ENCODE data around the gene UFD1.

UFD1 gene

DNA sequence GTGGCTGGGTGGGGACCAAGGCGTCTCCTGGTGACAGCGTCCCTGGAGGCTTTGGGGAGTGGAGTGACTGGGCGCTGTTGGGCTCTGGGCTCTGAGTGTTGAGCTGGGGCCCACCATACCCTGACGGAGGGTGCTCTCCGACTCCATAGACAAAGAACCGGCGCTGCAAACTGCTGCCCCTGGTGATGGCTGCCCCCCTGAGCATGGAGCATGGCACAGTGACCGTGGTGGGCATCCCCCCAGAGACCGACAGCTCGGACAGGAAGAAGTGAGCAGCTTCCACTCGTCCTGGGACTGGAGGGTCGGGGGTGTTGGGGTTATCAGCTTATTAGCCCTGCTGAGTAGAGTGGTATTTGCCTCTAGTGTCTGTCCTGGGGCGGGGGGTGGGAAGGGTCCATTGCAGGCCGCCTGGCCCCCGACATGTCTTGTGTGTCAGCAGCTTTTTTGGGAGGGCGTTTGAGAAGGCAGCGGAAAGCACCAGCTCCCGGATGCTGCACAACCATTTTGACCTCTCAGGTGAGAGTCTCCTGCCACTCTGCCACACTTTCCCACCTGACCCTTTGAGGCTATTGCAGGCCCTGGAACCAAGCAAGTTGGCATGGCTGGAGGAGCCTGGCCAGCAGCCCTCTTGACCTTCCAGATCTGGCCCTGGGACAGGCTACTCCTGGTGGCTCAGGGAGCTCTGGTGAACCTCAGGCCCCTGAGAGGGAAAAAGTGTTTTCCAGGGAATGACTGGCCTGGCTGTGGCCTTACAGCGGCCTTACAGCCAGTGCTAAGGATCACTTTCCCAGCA, 37.6 kb upstream of the UFD1 start:
- TF ChIP-seq EP300 (IDR thresholded peaks at IDR 0.05; ENCODE audit: borderline replicate concordance) = no peak
- no peak for TF ChIP-seq TEAD4 (IDR thresholded peaks at IDR 0.05)

- TF ChIP-seq TCF12 (IDR thresholded peaks at IDR 0.05; ENCODE audit: low read depth) = no peak
- no peak for TF ChIP-seq ZBTB7A (IDR thresholded peaks at IDR 0.05; ENCODE audit: low read depth)
- no peak for TF ChIP-seq RAD21 (IDR thresholded peaks at IDR 0.05; ENCODE audit: low read depth)
- no peak for TF ChIP-seq TAF1 (IDR thresholded peaks at IDR 0.05; ENCODE audit: low read depth)
- no peak for TF ChIP-seq EGR1 (IDR thresholded peaks at IDR 0.05)
- TF ChIP-seq EP300 (IDR thresholded peaks at IDR 0.05; ENCODE audit: borderline replicate concordance) = no peak
- no peak for TF ChIP-seq YY1 (IDR thresholded peaks at IDR 0.05; ENCODE audit: low read depth)
- TF ChIP-seq FOXM1 (IDR thresholded peaks at IDR 0.05; ENCODE audit: borderline replicate concordance, low read depth) = no peak
- no peak for TF ChIP-seq REST (IDR thresholded peaks at IDR 0.05; ENCODE audit: low read depth)
- no peak for TF ChIP-seq NFIC (IDR thresholded peaks at IDR 0.05)
- TF ChIP-seq MAX (IDR thresholded peaks at IDR 0.05) = no peak
- TF ChIP-seq, protein P1, sequence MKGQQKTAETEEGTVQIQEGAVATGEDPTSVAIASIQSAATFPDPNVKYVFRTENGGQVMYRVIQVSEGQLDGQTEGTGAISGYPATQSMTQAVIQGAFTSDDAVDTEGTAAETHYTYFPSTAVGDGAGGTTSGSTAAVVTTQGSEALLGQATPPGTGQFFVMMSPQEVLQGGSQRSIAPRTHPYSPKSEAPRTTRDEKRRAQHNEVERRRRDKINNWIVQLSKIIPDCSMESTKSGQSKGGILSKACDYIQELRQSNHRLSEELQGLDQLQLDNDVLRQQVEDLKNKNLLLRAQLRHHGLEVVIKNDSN (IDR thresholded peaks at IDR 0.05) = no peak
- TF ChIP-seq CREB1 (IDR thresholded peaks at IDR 0.05; ENCODE audit: low read depth) = no peak
- TF ChIP-seq CEBPB (IDR thresholded peaks at IDR 0.05) = no peak
- no peak for TF ChIP-seq TEAD4 (IDR thresholded peaks at IDR 0.05)
These were observed 36.8 kb upstream of the UFD1 start for GRCh38 chr22:19515654-19516377.

DNA sequence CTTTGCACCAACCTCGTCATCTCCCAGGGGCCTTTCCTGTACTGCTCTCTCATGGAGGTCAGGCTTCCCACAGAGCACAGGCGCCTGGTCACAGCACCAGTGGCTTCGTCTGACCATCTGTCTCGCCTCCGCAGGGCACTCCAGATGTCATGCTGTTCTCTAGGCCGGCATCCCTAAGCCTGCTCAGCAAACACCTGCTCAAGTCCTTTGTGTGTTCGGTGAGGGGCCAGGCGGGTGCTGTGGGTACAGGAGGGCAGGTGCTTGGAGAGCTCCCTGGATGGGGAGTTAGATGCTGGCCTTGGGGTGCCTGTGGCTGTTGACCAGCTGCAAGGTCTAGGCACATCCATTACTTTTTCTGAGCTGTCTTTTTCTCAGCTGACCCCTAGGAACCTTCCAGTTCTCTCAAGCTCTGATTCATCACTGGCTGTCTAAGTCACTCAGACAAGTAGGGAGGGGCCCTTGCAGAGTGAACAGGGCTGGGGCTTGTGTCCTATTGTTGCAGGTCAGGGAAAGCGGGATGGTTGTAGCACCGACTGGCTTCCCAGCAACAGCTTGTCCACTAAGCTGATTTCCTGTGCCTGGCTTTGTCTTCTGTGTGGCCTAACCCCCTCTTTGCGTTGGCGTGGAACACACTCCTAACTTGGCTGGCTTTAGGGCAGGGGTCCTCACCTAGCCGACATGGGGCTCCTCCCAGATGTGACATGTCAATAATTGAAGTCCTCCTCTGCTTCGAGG, 36.0 kb upstream of the UFD1 start:
- TF ChIP-seq NFIC (IDR thresholded peaks at IDR 0.05) = no peak
- TF ChIP-seq, protein P1 (IDR thresholded peaks at IDR 0.05) = no peak
- no peak for TF ChIP-seq MAX (IDR thresholded peaks at IDR 0.05)
- no peak for TF ChIP-seq TAF1 (IDR thresholded peaks at IDR 0.05; ENCODE audit: low read depth)
- TF ChIP-seq TEAD4 (IDR thresholded peaks at IDR 0.05) = no peak
- TF ChIP-seq TCF12 (IDR thresholded peaks at IDR 0.05; ENCODE audit: low read depth) = no peak
- no peak for TF ChIP-seq EGR1 (IDR thresholded peaks at IDR 0.05)
- no peak for TF ChIP-seq FOXM1 (IDR thresholded peaks at IDR 0.05; ENCODE audit: borderline replicate concordance, low read depth)
- no peak for TF ChIP-seq RAD21 (IDR thresholded peaks at IDR 0.05; ENCODE audit: low read depth)
- no peak for TF ChIP-seq CREB1 (IDR thresholded peaks at IDR 0.05; ENCODE audit: low read depth)
- no peak for TF ChIP-seq CEBPB (IDR thresholded peaks at IDR 0.05)
- no peak for TF ChIP-seq EP300 (IDR thresholded peaks at IDR 0.05; ENCODE audit: borderline replicate concordance)
- no peak for TF ChIP-seq ZBTB7A (IDR thresholded peaks at IDR 0.05; ENCODE audit: low read depth)
- TF ChIP-seq REST (IDR thresholded peaks at IDR 0.05; ENCODE audit: low read depth) = no peak
- no peak for TF ChIP-seq YY1 (IDR thresholded peaks at IDR 0.05; ENCODE audit: low read depth)

- TF ChIP-seq TEAD4 (IDR thresholded peaks at IDR 0.05) = no peak
- TF ChIP-seq, protein P1 (IDR thresholded peaks at IDR 0.05) = no peak
- no peak for TF ChIP-seq YY1 (IDR thresholded peaks at IDR 0.05; ENCODE audit: low read depth)
- TF ChIP-seq CEBPB (IDR thresholded peaks at IDR 0.05) = no peak
- TF ChIP-seq EGR1 (IDR thresholded peaks at IDR 0.05) = no peak
- TF ChIP-seq RAD21 (IDR thresholded peaks at IDR 0.05; ENCODE audit: low read depth) = no peak
- TF ChIP-seq TCF12 (IDR thresholded peaks at IDR 0.05; ENCODE audit: low read depth) = no peak
- no peak for TF ChIP-seq FOXM1 (IDR thresholded peaks at IDR 0.05; ENCODE audit: borderline replicate concordance, low read depth)
- no peak for TF ChIP-seq TAF1 (IDR thresholded peaks at IDR 0.05; ENCODE audit: low read depth)
- TF ChIP-seq NFIC (IDR thresholded peaks at IDR 0.05) = no peak
- no peak for TF ChIP-seq REST (IDR thresholded peaks at IDR 0.05; ENCODE audit: low read depth)
- TF ChIP-seq ZBTB7A (IDR thresholded peaks at IDR 0.05; ENCODE audit: low read depth) = no peak
- no peak for TF ChIP-seq CREB1 (IDR thresholded peaks at IDR 0.05; ENCODE audit: low read depth)
- TF ChIP-seq EP300 (IDR thresholded peaks at IDR 0.05; ENCODE audit: borderline replicate concordance) = no peak
- no peak for TF ChIP-seq MAX (IDR thresholded peaks at IDR 0.05)
These were observed 34.8 kb upstream of the UFD1 start for GRCh38 chr22:19513823-19514222.
